ENCODE results near the gene HAGHL.

Gene HAGHL

DNA sequence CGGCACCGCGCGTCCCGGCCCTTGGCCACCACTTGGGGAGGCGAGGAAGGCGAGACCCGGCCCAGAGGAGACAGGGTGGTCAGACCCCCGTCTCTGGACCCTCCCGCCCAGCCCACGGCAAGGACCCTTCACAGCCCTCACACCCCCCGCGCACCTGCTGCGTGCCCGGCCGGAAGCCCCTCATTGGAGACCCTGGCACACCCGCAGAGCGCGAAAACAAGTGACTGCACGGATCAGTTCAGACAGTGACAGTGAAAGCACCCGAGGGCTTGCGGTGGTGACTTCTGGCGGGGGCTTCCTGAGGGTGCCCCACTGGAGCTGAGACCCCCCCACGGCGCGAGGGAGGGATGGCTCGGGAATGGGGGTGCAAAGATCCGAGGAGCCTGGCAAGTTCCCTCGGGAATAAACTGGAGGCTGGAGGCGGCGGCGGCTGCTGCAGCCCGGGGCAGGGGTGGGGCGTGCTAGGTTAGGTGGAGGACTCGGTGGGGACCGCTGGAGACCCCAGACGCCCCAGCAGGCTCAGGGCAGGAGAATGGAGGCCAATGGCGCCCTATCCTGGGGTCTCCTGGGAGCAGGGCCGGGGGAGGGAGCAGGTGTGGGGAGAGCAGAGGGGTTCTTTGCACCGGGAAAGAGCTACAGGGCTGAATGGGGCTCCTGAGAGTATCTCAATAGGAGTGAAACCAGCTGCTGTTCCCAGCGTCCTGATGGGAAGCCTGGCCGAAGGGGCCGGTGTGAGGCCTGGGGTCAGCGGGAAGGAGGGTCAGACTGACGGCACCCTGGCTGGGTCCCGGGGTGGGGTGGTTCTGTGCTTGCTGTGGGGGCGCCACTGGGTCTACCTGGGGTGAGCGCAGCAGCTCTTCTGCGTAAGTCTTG is 20.5 kb upstream of the HAGHL start:
- DNase-seq: peak in 9 of 56 donors; percentile 21 to 58 (median 34)

DNA sequence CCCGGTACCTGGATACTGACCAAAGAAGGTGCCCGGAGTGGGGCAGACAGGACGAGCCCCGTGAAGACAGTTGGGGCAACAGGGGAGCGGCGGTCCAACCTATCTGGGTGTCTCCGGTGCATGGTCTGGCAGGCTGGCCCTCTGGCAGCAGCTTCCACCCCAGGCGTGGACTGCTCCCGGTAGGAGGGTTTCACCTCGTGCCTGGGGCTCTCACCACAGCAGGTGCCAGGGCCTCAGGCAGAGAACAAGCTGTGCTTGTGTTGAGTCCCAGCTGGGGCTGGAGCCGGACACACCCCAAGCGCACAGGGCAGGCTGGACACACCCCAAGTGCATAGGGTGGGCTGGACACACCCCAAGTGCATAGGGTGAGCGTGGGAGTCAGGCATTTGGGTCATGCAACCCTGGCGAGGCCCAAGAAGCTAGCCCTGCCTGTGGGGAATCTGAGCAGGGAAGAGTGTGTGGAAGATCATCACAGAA is 19.8 kb upstream of the HAGHL start:
- no peak for DNase-seq

DNA sequence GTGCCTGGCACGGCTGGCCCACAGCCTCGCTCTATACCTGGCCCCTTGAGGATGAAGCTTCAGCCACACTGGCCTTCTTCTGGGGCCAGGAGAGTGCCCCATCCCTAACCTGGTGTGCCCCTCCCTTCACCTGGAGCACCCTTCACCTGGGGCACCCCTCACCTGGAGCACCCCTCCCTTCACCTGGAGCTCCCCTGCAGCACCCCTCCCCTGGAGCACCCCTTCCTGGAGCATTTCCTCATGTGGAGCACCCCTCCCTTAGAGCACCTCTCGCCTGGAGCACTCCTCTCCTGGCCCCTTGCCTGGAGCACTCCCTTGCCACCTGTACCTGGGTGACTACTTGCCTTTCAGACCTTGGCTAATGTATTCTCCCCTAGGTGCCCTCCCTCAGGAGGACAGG is 18.9 kb upstream of the HAGHL start:
- no peak for DNase-seq

DNA sequence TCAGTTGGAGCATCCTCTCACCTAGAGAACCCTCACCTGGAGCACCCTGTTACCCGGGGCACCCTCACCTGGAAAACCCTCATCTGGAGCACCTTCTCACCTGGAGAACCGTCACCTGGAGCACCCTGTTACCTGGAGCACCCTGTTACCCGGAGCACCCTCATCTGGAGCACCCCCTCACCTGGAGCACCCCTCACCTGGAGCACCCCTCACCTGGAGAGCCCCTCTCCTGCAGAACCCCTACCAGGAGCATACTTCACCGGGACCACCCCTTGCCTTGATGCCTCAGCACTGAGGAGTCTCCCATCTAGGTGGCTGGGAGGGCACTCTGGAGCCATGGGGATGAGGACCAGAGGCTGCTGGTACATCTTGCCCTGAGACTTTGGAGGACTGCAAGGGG is 17.9 kb upstream of the HAGHL start:
- no peak for DNase-seq

DNA sequence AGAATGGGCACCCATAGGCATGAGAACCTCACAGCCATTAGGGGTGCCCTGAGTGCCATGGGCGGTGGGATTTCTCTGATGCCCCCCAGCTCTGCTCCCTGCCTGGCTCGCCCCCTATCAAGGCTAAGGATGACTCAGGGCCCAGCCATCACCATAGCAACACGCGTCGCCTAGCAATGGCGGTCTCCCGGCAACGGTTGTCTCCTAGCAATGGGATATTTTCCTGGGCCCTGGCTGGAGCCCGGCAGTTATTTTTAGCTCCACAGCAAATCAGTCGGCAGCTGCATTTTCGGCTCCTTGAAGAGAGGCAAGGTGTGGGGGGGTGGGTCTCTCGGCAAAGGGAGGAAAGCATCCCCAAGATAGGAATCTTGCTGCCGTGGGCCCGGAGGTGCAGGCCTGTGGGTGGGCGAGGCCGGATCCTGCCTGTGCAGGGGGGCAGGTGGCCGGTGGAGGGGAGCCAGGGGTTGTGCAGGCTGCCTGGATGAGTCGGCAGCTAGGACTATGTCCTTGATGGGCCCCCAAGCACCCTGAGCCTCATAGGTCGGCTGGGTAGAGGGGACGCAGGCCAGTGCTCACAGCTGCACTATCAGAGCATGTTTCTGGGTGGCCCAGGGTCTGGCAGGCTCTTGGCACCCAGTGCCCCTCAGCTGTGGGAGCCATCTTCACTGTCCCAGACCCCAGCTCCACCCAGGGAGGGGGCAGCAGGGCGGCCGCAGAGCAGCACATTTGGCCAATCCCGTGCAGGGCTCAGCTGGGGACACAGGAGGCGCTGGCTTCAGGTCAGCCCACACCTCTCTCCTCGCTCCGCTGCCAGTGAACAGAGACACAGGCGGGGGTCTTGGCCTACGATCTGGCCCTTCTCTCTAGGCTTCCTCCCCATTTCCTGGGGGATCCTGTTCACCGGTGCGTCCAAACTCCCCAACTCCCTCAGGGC is 17.1 kb upstream of the HAGHL start:
- peak in 54 of 56 donors; percentile 14 to 94 (median 74) for DNase-seq

DNA sequence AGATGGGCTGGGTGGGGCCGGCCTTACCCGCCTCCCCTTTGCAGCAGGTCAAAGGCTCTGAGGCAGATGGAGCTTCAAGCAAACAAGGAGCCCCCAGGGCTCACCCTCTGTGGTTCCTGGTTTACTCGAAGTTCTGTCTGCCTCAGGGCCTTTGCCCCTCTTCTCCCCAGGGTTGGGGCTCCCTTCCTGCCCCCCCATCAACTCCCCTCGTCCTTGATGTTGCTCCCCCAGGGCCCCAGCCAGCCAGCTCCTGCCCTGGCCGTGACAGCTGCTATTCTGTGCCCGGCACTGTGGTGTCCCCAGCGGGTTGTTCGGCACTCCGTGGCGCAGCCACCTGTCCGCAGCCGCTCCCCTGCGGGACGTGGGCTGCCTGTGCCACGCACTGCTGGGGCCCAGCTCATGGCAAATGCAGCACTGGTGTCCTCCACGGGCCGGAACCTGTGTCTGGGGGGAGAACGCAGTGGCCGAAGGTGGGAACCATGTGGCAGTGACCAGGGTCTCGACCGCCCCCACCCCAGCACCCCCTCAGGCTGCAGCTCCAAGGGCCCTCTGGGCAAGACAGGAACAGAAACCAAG is 16.3 kb upstream of the HAGHL start:
- no peak for DNase-seq

DNA sequence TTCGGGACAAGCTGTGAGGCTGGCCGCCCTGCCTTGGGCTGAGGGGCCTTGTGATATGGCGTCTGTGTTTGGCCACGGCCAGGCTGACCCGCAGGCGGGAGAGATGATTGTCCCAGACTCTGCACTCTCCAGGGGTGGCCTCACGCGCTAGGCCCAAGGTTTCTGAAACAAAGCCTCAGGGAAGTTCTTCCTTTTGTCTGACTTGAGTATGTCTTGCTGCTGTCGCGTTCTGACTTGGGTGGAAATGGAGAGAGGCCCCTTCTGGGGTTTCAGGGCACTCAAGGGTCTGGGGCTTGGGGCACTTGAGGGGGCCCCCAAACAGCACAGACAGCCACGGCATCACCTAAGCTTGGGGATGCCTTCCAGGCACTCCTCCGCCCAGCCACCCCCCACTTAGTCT is 15.8 kb upstream of the HAGHL start:
- DNase-seq: no peak

DNA sequence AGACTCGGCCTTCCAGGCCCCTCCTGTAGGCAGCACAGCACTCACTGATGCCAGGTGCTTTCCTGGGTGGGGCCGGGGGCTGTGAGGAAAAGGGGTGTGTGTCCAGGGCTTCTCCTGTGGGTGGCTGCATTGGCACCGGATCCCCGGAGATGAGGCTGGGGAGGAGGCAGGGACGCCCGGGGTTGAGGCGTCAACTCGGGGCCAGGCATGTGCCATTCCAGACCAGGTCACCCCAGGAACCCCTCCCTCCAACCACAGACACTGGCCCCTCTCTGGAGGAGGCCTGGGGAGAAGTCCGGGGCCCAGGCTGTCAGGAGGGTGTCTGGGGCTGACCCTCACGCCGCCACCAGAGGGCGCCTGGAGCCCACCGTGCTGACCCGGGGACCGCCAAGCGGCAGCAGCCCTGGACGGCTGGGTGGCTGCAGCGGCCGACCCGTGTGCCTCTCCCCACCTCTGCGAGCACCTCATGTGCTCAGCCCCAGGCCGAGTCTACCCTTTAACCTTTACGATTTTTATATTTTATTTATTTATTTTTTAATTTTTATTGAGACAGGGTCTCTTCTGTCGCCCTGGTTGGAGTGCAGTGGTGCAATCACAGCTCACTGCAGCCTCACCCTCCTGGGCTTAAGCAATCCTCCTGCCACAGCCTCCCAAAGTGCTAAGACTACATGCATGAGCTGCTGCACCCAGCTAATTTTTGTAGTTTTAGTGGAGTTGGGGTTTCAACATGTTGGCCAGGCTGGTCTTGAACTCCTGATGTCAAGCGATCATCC is 15.2 kb upstream of the HAGHL start:
- peak in 48 of 56 donors; percentile 25 to 82 (median 56) for DNase-seq

DNA sequence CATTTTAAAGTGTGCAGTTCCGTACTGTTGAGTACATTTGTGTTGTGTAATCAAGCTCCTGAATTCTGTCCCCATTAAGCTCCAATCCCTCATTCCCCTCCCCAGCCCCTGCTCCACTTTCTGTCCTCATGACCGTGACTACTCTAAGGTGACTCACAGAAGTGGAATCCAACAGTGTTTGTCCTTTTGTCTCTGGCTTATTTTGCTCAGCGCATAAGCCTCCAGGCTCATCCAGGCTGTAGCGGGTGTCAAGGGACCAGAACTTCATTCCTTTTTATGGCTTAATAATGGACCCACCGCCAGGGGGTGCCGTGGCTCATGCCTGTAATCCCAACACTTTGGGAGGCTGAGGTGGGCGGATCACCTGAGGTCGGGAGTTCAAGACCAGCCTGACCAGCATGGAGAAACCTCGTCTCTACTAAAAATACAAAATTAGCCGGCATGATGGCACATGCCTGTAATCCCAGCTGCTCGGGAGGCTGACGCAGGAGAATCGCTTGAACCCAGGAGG is 14.1 kb upstream of the HAGHL start:
- DNase-seq: peak in 1 of 56 donors; percentile 18

DNA sequence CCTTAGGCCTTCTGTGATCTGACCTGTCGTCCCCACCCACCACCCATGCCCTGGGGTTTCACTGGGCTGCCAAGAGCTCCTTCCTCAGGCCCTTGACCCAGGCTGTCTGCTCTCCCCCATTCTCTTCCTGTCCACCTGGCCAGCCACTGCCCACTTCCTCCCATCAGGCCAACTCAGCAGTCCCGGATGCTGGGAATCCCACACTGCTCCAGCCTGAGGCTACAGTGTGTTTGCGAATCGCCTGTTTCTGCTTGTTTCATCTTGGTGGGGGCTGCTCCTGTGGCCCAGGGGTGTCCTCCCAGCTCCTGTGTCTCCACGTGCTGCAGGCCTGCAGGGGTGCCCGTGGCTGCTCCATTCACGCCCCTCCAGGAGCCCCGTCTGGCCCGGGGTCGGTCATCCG is 12.8 kb upstream of the HAGHL start:
- no peak for DNase-seq

DNA sequence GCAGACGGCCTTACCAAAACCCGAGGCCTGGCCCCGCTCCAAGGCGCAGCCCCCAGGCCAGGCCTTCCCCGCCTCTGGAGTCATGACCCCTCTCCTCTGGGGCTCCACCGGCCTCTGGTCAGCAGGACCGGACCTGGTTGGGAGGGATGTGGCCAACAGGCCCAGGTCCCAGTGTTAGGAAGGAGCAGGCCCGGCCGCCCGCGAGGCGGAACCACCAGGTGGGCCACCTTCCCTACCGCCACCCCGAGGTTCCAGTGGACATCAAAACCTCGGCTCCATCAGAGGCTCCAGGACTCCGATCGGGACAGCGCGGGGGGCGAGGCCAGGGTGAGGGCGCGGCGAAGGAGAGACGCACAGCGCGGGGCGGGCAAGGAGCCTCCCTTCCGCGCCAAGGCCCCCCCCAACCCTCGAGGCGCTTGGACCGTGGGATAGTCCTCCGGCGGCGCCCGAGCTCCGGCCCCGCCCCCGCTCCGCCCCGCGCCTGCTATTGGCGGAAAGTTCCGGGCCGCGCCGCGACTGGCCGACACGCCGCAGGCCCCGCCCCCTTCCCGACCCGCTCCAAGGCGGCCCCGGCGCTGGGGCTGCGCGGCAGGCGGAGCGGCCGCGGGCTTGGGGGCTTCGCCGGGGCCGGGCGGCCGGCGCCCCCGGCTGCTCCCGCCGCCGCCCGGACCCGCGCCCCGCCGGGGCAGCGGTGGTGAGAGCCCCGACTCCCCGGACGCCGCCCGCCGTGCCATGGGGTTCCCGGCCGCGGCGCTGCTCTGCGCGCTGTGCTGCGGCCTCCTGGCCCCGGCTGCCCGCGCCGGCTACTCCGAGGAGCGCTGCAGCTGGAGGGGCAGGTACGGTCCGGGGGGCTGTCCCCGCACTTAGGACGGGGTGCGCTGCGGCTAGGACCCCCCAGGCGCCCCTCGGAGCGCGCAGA is 12.1 kb upstream of the HAGHL start, which contains the start of gene METRN:
Gene METRN, plus strand, starts transcription at position 561 of the 919 bp plus-strand sequence. Its CDS starts 172 bp downstream, at position 733.
- DNase-seq: peak in 54 of 56 donors; percentile 47 to 94 (median 81)

DNA sequence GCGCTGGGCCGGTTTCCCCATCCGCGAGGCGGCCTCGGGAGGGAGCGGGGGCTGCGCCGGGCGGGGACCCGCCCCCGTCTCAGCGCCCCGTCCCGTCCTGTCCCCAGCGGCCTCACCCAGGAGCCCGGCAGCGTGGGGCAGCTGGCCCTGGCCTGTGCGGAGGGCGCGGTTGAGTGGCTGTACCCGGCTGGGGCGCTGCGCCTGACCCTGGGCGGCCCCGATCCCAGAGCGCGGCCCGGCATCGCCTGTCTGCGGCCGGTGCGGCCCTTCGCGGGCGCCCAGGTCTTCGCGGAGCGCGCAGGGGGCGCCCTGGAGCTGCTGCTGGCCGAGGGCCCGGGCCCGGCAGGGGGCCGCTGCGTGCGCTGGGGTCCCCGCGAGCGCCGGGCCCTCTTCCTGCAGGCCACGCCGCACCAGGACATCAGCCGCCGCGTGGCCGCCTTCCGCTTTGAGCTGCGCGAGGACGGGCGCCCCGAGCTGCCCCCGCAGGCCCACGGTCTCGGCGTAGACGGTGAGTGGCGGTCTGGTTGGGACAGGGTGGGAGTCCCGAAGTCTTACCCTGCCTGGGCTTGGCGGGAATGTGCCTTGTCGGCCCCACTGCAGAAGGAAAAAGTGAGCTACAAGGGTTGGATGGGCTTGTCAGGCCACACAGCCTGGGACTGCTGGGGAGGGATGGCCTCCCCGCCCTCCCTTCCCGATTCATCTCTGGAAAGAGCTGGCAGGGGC is 11.3 kb upstream of the HAGHL start:
- DNase-seq: peak in 8 of 56 donors; percentile 36 to 61 (median 50)

DNA sequence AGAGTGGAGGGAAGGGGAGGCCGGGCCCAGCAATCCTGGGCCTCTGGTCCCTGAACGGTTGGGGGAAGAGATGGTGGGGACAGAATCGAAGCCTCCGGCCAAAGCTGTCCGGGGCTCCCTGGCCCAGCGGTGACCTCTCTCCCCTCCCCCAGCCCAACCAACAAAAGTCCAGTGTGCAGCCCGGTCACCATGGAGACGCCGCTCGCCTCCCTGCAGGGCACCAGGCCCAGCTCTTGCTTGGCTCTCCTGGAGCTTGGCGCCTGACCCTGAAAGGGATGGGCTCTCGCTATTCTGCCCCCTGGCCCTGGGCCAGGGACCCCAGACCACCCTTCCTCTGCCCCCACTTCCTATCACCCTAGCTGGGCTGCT is 10.7 kb upstream of the HAGHL start:
- peak in 55 of 56 donors; percentile 25 to 95 (median 85) for DNase-seq

DNA sequence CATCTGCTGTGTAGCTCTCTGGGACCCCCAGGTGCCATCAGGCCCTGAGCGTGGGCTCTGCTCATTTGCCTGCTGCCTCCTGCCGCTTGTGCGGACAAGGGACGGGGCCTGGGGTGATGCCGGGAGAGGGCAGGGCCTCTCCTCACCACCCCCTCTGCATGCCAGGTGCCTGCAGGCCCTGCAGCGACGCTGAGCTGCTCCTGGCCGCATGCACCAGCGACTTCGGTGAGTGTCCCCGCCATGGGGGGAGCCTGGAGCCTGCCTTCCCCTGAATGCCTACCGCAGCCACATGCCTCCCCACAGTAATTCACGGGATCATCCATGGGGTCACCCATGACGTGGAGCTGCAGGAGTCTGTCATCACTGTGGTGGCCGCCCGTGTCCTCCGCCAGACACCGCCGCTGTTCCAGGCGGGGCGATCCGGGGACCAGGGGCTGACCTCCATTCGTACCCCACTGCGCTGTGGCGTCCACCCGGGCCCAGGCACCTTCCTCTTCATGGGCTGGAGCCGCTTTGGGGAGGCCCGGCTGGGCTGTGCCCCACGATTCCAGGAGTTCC is 10.1 kb upstream of the HAGHL start:
- DNase-seq: peak in 1 of 56 donors; percentile 44

DNA sequence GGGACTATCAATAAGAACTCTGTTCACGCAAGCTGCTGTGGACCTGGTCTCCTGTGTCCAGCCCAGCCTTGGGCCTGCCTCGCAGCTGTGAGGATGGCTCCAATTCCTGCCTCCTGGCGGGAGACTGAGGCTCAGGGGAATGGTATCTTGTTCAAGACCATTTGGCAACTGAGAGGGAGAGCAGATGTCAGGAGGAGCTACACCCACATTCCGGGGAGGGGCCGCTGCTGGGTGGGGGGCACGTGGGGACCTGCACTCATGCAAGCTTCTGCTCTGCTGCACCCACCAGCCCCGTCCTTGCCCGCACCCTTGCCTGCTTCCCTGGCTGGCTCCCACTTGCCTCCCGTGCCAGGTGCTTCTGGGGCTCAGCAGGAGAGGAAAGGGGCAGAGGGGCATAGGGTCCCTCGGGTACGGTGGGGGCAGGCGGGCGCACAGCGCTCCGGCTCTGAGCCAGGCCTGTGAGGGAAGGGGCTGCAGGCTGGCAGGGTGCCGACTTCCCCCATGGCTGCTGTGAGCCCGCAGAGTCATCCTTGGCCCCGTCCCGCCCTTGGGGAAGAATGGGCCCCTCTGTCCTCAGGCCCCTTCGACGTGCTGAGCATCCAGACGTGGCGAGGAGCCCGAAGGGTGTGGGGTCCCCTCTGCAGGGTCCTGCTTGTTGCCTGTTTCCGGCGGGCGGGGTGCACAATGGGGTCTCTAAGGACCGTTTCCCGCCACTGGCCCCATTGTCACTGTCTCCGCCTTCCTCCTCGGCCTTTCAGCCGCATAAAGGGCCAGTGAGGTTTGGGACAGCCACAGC is 9.3 kb upstream of the HAGHL start:
- DNase-seq: peak in 21 of 56 donors; percentile 10 to 57 (median 34)

DNA sequence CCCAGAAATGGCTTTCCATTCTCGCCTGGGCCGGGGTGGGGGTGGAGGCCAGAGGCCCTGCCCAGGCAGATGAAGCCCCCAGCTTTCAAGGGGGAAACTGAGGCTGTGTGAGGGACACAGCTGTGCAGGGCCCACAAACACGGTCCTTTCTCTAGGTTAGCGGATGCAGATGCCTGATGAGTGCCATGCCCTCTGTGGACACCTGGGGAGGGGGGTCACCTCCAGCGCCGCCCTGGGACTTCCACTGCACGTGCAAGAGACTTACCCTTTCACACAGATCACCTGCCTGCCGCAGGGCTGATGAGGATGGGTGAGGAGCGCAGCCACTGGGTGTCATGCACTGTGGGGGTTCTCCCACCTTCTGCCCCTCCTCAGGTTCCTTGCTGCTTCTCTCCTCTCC is 8.5 kb upstream of the HAGHL start:
- DNase-seq: no peak

DNA sequence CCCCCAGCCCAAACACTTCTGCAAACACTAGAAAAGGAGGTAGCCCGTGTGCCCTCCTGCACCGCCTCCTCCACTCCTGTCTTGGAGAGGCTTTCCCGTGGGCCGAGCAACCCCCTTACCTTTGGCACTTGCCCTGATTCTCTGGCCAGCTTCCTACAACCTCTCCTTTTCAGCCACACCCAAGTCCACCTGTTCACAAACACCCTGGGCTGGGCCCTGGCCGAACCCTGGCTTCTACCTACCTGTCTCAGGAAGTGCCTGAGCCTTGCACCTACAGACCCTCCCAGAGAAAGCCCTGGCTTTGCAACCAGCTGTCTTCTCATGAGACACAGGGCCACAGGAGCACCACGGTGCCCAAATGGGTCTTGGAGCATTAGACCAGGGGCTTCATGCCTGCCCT is 8.0 kb upstream of the HAGHL start:
- no peak for DNase-seq
